HCT116 (cell line): ENCODE results near the gene SDK1. TPM values are rescaled to one million over a fixed set of nuclear protein-coding genes. Genes with fewer than 3 reads are reported as not detected.

Experiments used
- ATAC-seq: fragments of 200-7000 bp; cut with Tn5 transposase; 2 replicates; pipeline ENCODE4 v1.9.1; 2020; ENCODE audit warnings: mild to moderate bottlenecking, moderate library complexity
- BruUV-seq: library from RNA; stranded (reverse); fragments of 400-500 nt; replicated peaks from 2 replicates; lab custom pipeline; 2021; lab: Mats Ljungman, UMichigan
- CTCF ChIA-PET: fragments of 300-600 bp; sonication (Branson Sonifier 250); formaldehyde crosslinking; loops from one replicate; lab custom pipeline; 2021; ENCODE audit warnings: antibody characterized with exemption; lab: Charles Lee
- POLR2A ChIA-PET: fragments of 300-600, 350-600 bp; sonication (Branson Sonifier 250); formaldehyde crosslinking; loops from one replicate; lab custom pipeline; 2021; ENCODE audit warnings: antibody characterized with exemption; lab: Charles Lee
- RAD21 ChIA-PET, 2 experiments: fragments of 300-600 bp; sonication (Branson Sonifier 250); formaldehyde crosslinking; loops; one replicate each; lab custom pipeline; 2023; ENCODE audit warnings: low total read pairs in 2 of 2; ENCODE audit not compliant: uncharacterized antibody in 2 of 2, unreplicated experiment in 2 of 2, low non-redundant PET in 1 of 2; lab: Charles Lee
- DNase-seq: peaks from one replicate; pipeline ENCODE4 v3.0.0-alpha.2; 2010; ENCODE audit warnings: low read depth, low spot score
- H2AFZ ChIP-seq: fragments of 200-600 bp; shearing (Covaris generic), sonication (generic); 2 replicates; pipeline ENCODE4 v1.6.1; 2017; ENCODE audit warnings: low read depth, mixed run types, mixed read lengths, antibody characterized with exemption, low read length; ENCODE audit not compliant: poor library complexity, severe bottlenecking
- H3K27ac ChIP-seq: 2 replicates; pipeline ENCODE4 v1.5.1; 2012; ENCODE audit warnings: low read depth, low read length
- H3K27me3 ChIP-seq: fragments of 200-600 bp; sonication (generic); 2 replicates; pipeline ENCODE4 v1.6.1; 2016; ENCODE audit warnings: mixed run types, low read length, mixed read lengths; ENCODE audit not compliant: insufficient read depth
- H3K36me3 ChIP-seq, 2 experiments: fragments of 200-500 bp in 1 of 2; fragments of 200-600 bp in 1 of 2; sonication (Bioruptor generic) in 1 of 2; sonication (generic) in 1 of 2; 2 replicates each; pipeline versions ENCODE4 v1.5.1 to v1.6.1; 2014 to 2016; ENCODE audit warnings: low read length in 2 of 2, inconsistent platforms in 1 of 2, mixed read lengths in 1 of 2, mixed run types in 1 of 2; ENCODE audit not compliant: insufficient read depth in 2 of 2, control insufficient read depth in 1 of 2
- H3K4me1 ChIP-seq, 2 experiments: fragments of 200-600 bp in 1 of 2; sonication (generic) in 1 of 2; 2 replicates each; pipeline versions ENCODE4 v1.5.1 to v1.6.1; 2012 to 2017; ENCODE audit warnings: low read length in 2 of 2, inconsistent platforms in 1 of 2, mild to moderate bottlenecking in 1 of 2, mixed read lengths in 1 of 2, mixed run types in 1 of 2, moderate library complexity in 1 of 2; ENCODE audit not compliant: insufficient read depth in 2 of 2, control insufficient read depth in 1 of 2
- H3K4me2 ChIP-seq: fragments of 200-600 bp; sonication (generic); 2 replicates; pipeline ENCODE4 v1.6.1; 2017; ENCODE audit warnings: mixed run types, low read length, mixed read lengths
- H3K4me3 ChIP-seq, 2 experiments: fragments of 200-600 bp in 1 of 2; sonication (generic) in 1 of 2; replicated peaks in 1 of 2; 2 replicates each; pipeline ENCODE4 v1.5.1; 2011 to 2016; ENCODE audit warnings: low read length in 2 of 2, control low read depth in 1 of 2, low read depth in 1 of 2, mild to moderate bottlenecking in 1 of 2, mixed read lengths in 1 of 2, mixed run types in 1 of 2
- H3K79me2 ChIP-seq: fragments of 200-600 bp; sonication (generic); 2 replicates; pipeline ENCODE4 v1.6.1; 2017; ENCODE audit warnings: mild to moderate bottlenecking, mixed run types, low read length, moderate library complexity, mixed read lengths; ENCODE audit not compliant: insufficient read depth
- H3K9ac ChIP-seq: fragments of 200-600 bp; sonication (generic); 2 replicates; pipeline ENCODE4 v1.6.1; 2016; ENCODE audit warnings: low read length, mixed read lengths
- H3K9me2 ChIP-seq: fragments of 200-600 bp; sonication (generic), shearing (Covaris generic); 2 replicates; pipeline ENCODE4 v1.6.1; 2017; ENCODE audit warnings: mixed run types, mild to moderate bottlenecking, moderate library complexity; ENCODE audit not compliant: insufficient read depth
- H3K9me3 ChIP-seq, 2 experiments: fragments of 200-500 bp in 1 of 2; fragments of 200-600 bp in 1 of 2; sonication (Bioruptor generic) in 1 of 2; sonication (generic) in 1 of 2; 2 replicates each; pipeline ENCODE4 v1.6.1; 2014 to 2017; ENCODE audit warnings: low read length in 2 of 2, mixed read lengths in 2 of 2, inconsistent platforms in 1 of 2, low read depth in 1 of 2, mild to moderate bottlenecking in 1 of 2, mixed run types in 1 of 2, moderate library complexity in 1 of 2; ENCODE audit not compliant: control insufficient read depth in 1 of 2, insufficient read depth in 1 of 2
- H4K20me1 ChIP-seq: fragments of 200-600 bp; sonication (generic), shearing (Covaris generic); 2 replicates; pipeline ENCODE4 v1.6.1; 2017; ENCODE audit warnings: mixed run types, mild to moderate bottlenecking, moderate library complexity; ENCODE audit not compliant: insufficient read depth
- ATF3 ChIP-seq: IDR thresholded peaks from 2 replicates; pipeline ENCODE4 v1.6.1; 2012
- CTCF ChIP-seq, 3 experiments: fragments of 200-600 bp in 1 of 3; sonication (generic) in 1 of 3; IDR thresholded peaks in 2 of 3; conservative IDR thresholded peaks in 1 of 3; 2 replicates each; pipeline ENCODE4 v1.5.1; 2012 to 2017; ENCODE audit warnings: low read depth in 2 of 3, low read length in 2 of 3, antibody characterized with exemption in 1 of 3, borderline replicate concordance in 1 of 3, control low read depth in 1 of 3, mild to moderate bottlenecking in 1 of 3, mixed read lengths in 1 of 3, mixed run types in 1 of 3, moderate library complexity in 1 of 3; ENCODE audit not compliant: insufficient read depth in 1 of 3
- EGR1 ChIP-seq: IDR thresholded peaks from 2 replicates; pipeline ENCODE4 v1.6.1; 2012; ENCODE audit warnings: low read depth
- ELF1 ChIP-seq: IDR thresholded peaks from 2 replicates; pipeline ENCODE4 v1.6.1; 2012; ENCODE audit warnings: low read depth, borderline replicate concordance
- EZH2phosphoT487 ChIP-seq: fragments of 200-600 bp; IDR thresholded peaks from 2 replicates; pipeline ENCODE4 v1.6.1; 2018; ENCODE audit warnings: antibody characterized with exemption, borderline replicate concordance
- MAX ChIP-seq: IDR thresholded peaks from 2 replicates; pipeline ENCODE4 v1.6.1; 2012
- REST ChIP-seq: IDR thresholded peaks from 2 replicates; pipeline ENCODE4 v1.6.1; 2012; ENCODE audit warnings: low read depth
- SIN3A ChIP-seq: IDR thresholded peaks from 2 replicates; pipeline ENCODE4 v1.6.1; 2012; ENCODE audit warnings: low read depth
- SP1 ChIP-seq: IDR thresholded peaks from 2 replicates; pipeline ENCODE4 v1.6.1; 2012; ENCODE audit warnings: low read depth
- SRF ChIP-seq: IDR thresholded peaks from 2 replicates; pipeline ENCODE4 v1.6.1; 2012; ENCODE audit warnings: low read depth
- ZFX ChIP-seq: fragments of 450-650 bp; IDR thresholded peaks from 2 replicates; pipeline ENCODE4 v1.6.1; 2017
- ZNF274 ChIP-seq: fragments of 200-500 bp; sonication (Bioruptor generic); IDR thresholded peaks from 2 replicates; pipeline ENCODE4 v1.6.1; 2014; ENCODE audit warnings: mild to moderate bottlenecking, low read depth, low read length, inconsistent platforms
- intact Hi-C: fragments of 100-400 bp; cut with micrococcal nuclease; formaldehyde crosslinking; loops from 2 replicates; pipeline ENCODE4 v1.10.0; 2022
- total RNA-seq: library from RNA; stranded (reverse); gene quantifications from one replicate; pipeline ENCODE4 v1.2.1, GENCODE V29; 2021; ENCODE audit not compliant: unreplicated experiment

SDK1 gene
- total RNA-seq, 1 experiment from 2014 or later: 0.05 TPM

GRCh38 chr7:4269746-4270145, 968.7 kb downstream of the SDK1 start:
- ATAC-seq (no peak), DNase-seq (no peak)
- RAD21 ChIA-PET: no interaction called here

GRCh38 chr7:4270268-4270667, 969.2 kb downstream of the SDK1 start:
- no peaks in the 10 kb centered on the region for H3K79me2 ChIP-seq
- H4K20me1 ChIP-seq: no peaks in the 10 kb centered on the region
- intact Hi-C loops: no loop called here
- no peaks in the 10 kb centered on the region for H3K4me1 ChIP-seq
- no peak overlapping the region for H2AFZ ChIP-seq
- ChIA-PET RAD21 (no interaction called here), CTCF (no interaction called here), POLR2A (no interaction called here)
- no peaks in the 10 kb centered on the region; the same call in 1 of the 2 replicates for H3K27me3 ChIP-seq
- no peaks in the 10 kb centered on the region; a peak in 1 of 4 replicates for H3K9me3 ChIP-seq
- no peak overlapping the region for H3K27ac ChIP-seq
- H3K9me2 ChIP-seq: no peaks in the 10 kb centered on the region
- no TSS peak for BruUV-seq
- H3K36me3 ChIP-seq: no peaks in the 10 kb centered on the region
- ATAC-seq (no peak), DNase-seq (no peak)
- no peak overlapping the region for H3K4me3 ChIP-seq
- H3K9ac ChIP-seq: no peak overlapping the region
- no peak overlapping the region for H3K4me2 ChIP-seq
- TF ChIP-seq REST (no peak), SRF (no peak), EZH2phosphoT487 (no peak), ELF1 (no peak), ATF3 (no peak), SIN3A (no peak), EGR1 (no peak), ZNF274 (no peak), MAX (no peak), SP1 (no peak), ZFX (no peak)

More at GRCh38 chr7:4269746-4270145, 968.7 kb downstream of the SDK1 start:
- Histone ChIP-seq H3K79me2 (no peaks in the 10 kb centered on the region), H4K20me1 (no peaks in the 10 kb centered on the region), H3K9ac (no peak overlapping the region), H3K4me2 (no peak overlapping the region), H3K4me1 (no peaks in the 10 kb centered on the region), H2AFZ (no peak overlapping the region), H3K9me2 (no peaks in the 10 kb centered on the region), H3K27ac (no peak overlapping the region), H3K9me3 (no peaks in the 10 kb centered on the region; a peak in 1 of 4 replicates), H3K27me3 (no peaks in the 10 kb centered on the region; the same call in 1 of the 2 replicates), H3K36me3 (no peaks in the 10 kb centered on the region), H3K4me3 (no peak overlapping the region)
- POLR2A ChIA-PET: no interaction called here
- intact Hi-C loops: no loop called here
- BruUV-seq: no TSS peak
- CTCF ChIA-PET: no interaction called here
- no peak for TF ChIP-seq CTCF (IDR thresholded peaks at IDR 0.05 in 2 of 3, conservative IDR thresholded peaks at IDR 0.05 in 1 of 3; ENCODE audit: borderline replicate concordance in 1 of 3, insufficient read depth in 1 of 3, low read depth in 2 of 3, low read length in 2 of 3)
